Stimulated activated naive CD4-positive, alpha-beta T cell treated with Interleukin-2 at 50 U/mL for 16 hours (primary cell): Measurements from ENCODE around the gene TNNI2.

Experiments used
- DNase-seq: peaks from one replicate; lab custom pipeline; 2025; lab: John Stamatoyannopoulos, UW

Gene TNNI2

GRCh38 chr11:1847006-1847735 lies 8.4 kb downstream of the TNNI2 start:
- DNase-seq: no peak

DNA sequence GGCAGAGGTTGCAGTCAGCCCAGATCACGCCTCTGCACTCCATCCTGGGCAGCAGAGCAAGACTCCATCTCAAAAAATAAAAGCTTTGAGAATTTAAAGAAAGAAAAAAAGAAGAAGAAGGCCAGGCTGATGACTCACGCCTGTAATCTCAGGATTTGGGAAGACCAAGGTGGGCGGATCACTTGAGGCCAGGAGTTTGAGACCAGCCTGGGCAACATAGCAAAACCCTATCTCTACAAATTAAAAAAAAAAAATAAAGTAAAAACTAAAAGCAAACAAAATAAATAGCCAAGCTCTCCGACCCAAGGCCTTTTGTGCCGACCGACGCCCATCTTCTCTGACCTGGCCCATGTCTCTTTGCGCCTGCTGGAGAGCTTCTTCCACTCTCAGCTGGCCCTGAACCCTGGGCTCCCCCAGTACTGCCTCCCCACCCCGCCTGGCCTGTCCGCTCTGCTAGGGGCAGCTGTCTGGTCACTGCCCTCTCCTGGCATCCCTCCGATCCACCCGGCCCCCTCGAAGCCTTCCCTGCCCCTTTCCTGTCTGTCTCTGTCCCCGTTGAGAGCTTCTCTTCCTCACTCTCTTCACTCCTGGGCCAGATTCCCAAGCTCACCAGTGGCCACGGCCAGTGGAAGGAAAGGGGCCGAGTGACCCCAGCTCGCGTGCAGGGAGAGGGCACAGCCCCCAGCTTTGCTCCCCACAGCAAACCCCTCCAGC lies 9.3 kb downstream of the TNNI2 start:
- no peak for DNase-seq

DNA sequence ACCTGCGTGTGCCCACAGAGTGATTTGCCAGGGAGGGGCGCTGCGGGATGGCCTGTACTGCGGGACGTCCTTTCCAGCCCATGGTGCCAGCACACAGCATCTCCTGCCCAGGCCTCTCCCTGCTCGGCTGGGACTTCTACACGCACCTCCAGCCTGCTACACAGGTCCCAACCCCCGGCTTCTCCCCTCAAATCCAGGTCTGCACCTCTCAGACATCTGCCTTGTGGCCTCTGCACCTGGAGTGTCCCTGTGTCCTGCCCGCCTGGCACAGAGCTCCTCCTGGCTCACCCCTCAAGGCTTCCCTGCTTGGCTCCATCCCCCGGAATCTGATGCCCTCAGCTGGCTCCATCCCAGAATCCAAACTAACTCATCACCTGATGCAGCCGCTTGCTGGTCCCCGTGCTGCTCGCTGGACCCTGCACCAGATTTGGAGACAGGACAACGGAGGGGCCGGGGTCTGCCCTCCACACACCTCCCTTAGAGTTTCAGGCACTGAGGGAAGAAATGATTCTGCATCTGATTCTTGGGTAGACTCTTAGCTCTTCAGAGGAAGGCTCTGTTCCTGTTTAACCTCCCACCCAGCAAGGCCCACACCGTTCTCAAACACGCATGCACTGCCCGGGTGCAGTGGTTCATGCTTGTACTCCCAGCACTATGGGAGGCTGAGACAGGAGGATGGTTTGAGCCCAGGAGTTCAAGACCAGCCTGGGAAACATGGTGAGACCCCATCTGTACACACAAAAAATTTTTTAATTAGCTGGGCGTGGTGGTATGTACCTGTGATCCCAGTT lies 10.1 kb downstream of the TNNI2 start:
- no peak for DNase-seq

GRCh38 chr11:1851468-1852180 lies 12.8 kb downstream of the TNNI2 start:
- DNase-seq: no peak

DNA sequence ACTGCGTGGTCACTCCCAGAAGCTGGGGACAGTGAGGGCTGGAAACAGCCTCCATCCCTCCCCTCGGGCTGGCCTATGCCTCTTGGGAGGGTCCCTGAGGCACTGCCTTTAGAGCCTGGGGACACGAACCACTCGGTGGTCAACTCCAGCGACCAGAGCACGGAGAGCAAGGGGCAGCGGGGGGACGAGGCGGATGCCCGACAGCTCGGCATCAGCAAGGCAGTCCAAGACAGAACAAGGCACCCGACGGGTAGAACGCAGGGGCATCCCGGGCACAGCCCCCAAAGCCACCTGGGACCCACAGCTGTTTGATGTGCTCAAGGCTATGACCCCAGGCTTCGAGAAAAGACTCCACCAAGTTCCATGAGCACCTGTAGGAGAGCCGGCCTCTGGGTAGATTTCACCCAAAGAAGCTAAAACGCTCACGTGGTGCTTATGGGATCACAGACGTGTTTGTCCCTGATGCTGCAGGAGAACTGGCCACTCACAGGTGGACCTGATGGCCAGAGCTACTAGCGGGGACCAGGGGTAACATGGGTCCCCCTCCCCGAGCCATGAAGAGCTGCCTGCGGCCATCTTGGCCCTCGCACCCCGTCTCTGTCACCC lies 13.6 kb downstream of the TNNI2 start:
- no peak for DNase-seq

GRCh38 chr11:1852877-1853276 lies 14.1 kb downstream of the TNNI2 start, which contains the start of gene LSP1:
LSP1 (plus strand) TSS chr11:1853084; CDS start chr11:1853145, 61 bp downstream.
- peak; percentile 89 for DNase-seq

- peak; percentile 27 for DNase-seq
Measured at GRCh38 chr11:1853376-1854131, 14.8 kb downstream of the TNNI2 start.

DNA sequence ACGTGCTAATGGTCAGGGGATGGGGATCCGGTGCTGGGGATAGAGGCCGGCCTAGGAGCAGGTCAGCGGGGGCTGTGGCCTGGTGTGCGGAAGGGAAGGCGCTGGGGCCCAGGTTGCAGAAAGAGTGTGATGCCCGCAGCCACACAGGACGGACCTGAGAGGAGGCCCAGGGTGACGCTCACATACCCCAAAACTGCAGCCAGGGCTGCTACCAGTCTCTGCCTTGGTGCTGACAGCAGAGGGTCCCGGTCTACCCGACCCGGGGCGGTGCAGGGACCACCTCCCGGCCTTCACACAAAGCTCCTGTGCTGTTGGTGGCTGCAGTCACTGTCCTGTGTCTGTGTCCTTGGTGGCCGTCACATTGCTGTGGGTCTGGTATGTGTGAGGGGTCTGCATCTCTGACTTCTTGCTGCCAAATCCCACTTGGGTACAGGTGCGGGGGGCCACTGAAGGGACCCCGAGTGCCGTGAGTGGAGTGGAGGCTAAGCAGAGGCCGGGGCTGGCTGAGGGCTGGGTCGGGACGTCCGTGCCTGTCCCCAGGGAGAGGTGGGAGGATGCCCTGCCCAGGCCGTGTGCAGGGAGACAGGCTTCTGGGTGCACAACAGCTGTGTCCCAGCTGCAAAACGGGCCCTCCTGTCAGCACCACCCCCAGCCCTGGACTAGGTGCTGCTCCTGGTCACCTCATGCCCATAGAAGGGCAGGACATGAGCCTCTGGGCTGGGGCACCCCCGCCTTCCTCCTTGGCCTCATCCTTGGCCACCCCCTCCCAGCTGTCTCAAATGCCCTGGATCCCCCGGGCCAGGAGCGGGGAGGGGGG lies 15.6 kb downstream of the TNNI2 start:
- no peak for DNase-seq

- DNase-seq: peak; percentile 45
Measured at GRCh38 chr11:1854949-1855885, 16.4 kb downstream of the TNNI2 start.

- DNase-seq: no peak
Measured at GRCh38 chr11:1855886-1856265, 17.1 kb downstream of the TNNI2 start.

GRCh38 chr11:1856306-1857005 lies 17.7 kb downstream of the TNNI2 start:
- DNase-seq: no peak

DNA sequence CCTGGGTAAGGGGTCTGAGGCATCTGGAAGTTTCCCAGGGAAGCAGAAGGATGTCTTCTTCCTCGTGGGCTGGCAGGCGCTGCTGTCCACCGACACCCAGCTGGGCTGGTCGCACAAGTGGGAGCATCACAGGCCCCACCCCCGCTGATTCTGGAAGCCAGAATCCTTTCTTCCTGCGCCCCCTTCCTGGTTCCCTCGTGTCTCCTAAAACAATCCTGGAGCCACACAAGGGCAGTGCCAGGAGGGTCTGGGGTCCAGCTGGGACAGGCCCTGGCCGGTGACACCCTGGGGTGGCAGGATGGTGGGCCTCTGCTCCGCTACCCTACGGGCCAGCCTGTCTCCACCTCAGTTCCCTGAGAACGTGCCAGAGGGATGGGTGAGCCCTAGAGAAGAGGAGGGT lies 18.3 kb downstream of the TNNI2 start:
- no peak for DNase-seq

- DNase-seq: no peak
Measured at GRCh38 chr11:1858154-1858553, 19.4 kb downstream of the TNNI2 start.

DNA sequence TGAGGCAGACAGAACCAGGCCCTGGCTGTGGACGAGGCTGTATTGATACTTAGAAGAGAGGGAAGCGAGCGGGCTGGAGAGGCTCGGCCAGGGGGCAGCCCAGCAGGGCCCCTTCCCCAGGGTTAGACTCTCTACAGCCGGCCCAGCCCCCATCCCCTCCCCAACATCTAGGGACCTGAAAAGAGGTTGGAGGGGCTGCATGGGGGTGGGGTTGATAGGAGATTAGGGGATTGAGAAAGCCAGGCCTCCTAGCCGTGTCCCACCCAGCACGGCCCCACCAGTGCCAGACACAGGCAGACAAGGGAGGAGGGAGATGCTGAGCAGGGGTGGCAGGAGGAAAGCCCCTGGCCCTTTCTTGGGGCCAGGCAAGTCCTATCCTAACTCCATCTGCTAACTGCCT lies 19.8 kb downstream of the TNNI2 start:
- DNase-seq: no peak

GRCh38 chr11:1859004-1859403 lies 20.2 kb downstream of the TNNI2 start:
- DNase-seq: no peak

DNA sequence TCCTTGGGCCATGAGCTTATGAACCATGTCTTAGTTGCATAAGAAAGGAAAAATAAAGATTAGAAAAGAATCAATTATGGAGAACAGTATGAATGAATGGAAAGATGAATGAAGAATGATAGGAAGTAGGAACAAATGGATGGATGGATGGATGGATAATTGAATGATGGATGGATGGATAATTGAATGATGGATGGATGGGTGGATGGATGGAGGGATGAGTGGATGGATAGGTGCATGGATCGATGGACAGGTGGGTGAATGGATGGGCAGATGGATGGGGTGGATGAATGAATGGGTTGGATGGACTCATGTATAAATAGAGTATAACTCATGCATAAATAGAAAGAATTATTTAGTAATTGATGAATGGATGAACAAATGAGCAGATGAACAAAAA lies 21.3 kb downstream of the TNNI2 start:
- no peak for DNase-seq

DNA sequence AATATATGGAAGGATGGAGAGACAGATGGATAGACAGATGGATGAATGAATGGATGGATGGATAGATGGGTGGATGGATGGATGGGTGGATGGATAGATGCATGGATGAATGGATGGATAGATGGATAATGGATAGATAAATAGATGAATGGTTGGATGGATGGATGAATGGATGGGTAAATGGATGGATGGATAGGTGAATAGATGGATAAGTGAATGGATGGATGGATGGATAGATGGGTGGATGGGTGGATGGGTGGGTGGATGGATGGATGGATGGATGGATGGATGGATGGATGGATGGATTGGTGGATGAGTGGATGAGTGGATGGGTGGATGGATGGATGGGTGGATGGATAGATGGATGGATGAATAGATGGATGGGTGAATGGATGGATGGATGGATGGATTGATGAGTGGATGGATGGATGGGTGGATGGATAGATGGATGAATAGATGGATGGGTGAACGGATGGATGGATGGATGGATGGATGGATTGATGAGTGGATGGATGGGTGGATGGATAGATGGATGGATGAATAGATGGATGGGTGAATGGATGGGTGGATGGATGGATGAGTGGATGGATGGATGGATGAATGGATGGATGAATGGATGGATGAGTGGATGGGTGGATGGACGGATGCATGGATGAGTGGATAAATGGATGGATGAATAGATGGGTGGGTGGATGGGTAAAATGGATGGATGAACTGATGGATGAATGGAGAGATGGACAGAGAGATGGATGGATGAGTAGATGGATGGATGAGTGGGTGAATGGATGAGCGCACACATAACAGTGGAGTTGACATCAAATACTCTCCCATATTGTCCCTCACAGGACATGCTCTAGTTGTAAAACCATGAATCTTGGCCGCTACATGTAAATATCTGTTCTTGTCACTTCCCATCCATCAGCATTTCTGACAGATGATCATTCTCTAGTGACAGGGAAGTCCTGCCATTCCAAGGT lies 22.9 kb downstream of the TNNI2 start:
- no peak for DNase-seq
